Liver (tissue), 3 donors: ENCODE data around the gene TNFRSF1B.

Source experiments
- GABPA ChIP-seq, 2 donors: IDR thresholded peaks in 1 of 2; conservative IDR thresholded peaks in 1 of 2; 2 replicates each; pipeline ENCODE4 v1.6.1; 2016; ENCODE audit warnings: antibody characterized with exemption in 2 of 2, mild to moderate bottlenecking in 1 of 2, moderate library complexity in 1 of 2
- JUND ChIP-seq, 2 donors: IDR thresholded peaks; 2 replicates each; pipeline ENCODE4 v1.6.1; 2016; ENCODE audit warnings: antibody characterized with exemption in 2 of 2
- RAD21 ChIP-seq, 2 donors: IDR thresholded peaks; 2 replicates each; pipeline ENCODE4 v1.6.1; 2016; ENCODE audit warnings: antibody characterized with exemption in 2 of 2, mild to moderate bottlenecking in 2 of 2
- SP1 ChIP-seq: IDR thresholded peaks from 2 replicates; pipeline ENCODE4 v1.6.1; 2018; ENCODE audit warnings: antibody characterized with exemption, mild to moderate bottlenecking
- TAF1 ChIP-seq: conservative IDR thresholded peaks from 2 replicates; pipeline ENCODE4 v1.6.1; 2016; ENCODE audit warnings: antibody characterized with exemption, mild to moderate bottlenecking
- YY1 ChIP-seq: IDR thresholded peaks from 2 replicates; pipeline ENCODE4 v1.6.1; 2016; ENCODE audit warnings: antibody characterized with exemption, mild to moderate bottlenecking
- TF ChIP-seq, protein P1 (sequence below): fragments of 150-350 bp; IDR thresholded peaks from 2 replicates; pipeline ENCODE4 v1.5.1; 2017; ENCODE audit warnings: improper control_type of control experiment, low read depth, low read length; ENCODE audit not compliant: missing input control
- TF ChIP-seq, protein P2 (sequence below): IDR thresholded peaks from 2 replicates; pipeline ENCODE4 v1.6.1; 2016; ENCODE audit warnings: antibody characterized with exemption
- donor health status: healthy.
- donor health status: healthy.

DNA sequence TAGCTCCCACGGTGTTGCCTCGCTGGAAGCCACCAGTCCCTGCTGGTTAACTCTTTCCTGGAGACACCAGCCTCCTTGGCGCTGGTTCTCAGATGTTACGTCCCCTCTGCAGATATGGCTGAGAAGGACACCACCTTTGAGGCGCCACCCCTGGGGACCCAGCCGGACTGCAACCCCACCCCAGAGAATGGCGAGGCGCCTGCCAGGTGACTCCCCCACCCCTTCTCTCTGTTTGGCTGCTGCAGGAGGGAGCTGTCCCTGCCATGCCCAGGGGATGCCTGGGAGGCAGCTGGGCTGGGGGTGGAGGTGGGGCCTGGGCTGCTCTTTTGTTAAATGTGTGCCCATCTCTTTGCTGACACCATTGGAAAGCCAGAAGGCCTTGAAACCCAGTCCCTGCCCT, 43.6 kb upstream of the TNFRSF1B start:
- TF ChIP-seq RAD21 (IDR thresholded peaks at IDR 0.05), result no peak
- no peak for TF ChIP-seq TAF1
- TF ChIP-seq SP1, result no peak
- TF ChIP-seq, protein P1, sequence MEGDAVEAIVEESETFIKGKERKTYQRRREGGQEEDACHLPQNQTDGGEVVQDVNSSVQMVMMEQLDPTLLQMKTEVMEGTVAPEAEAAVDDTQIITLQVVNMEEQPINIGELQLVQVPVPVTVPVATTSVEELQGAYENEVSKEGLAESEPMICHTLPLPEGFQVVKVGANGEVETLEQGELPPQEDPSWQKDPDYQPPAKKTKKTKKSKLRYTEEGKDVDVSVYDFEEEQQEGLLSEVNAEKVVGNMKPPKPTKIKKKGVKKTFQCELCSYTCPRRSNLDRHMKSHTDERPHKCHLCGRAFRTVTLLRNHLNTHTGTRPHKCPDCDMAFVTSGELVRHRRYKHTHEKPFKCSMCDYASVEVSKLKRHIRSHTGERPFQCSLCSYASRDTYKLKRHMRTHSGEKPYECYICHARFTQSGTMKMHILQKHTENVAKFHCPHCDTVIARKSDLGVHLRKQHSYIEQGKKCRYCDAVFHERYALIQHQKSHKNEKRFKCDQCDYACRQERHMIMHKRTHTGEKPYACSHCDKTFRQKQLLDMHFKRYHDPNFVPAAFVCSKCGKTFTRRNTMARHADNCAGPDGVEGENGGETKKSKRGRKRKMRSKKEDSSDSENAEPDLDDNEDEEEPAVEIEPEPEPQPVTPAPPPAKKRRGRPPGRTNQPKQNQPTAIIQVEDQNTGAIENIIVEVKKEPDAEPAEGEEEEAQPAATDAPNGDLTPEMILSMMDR, result no peak
- TF ChIP-seq YY1, result no peak
- TF ChIP-seq GABPA (IDR thresholded peaks at IDR 0.05 in 1 of 2, conservative IDR thresholded peaks at IDR 0.05 in 1 of 2), result no peak
- TF ChIP-seq, protein P2, sequence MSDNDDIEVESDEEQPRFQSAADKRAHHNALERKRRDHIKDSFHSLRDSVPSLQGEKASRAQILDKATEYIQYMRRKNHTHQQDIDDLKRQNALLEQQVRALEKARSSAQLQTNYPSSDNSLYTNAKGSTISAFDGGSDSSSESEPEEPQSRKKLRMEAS, result no peak
- TF ChIP-seq JUND (IDR thresholded peaks at IDR 0.05), result no peak
